GM21360 (cell line): Measurements from ENCODE around the gene OXSR1.
"Not testable (repeated sequence)": the region's sequence is repeated elsewhere in the genome, so short reads cannot be mapped to it uniquely, and the experiment has no call there.

ENCODE experiments used
- ATAC-seq: cut with Tn5 transposase; IDR thresholded peaks from one replicate; pipeline ENCODE4 v1.9.1; 2021; ENCODE audit warnings: mild to moderate bottlenecking, moderate library complexity; ENCODE audit not compliant: unreplicated experiment

Gene OXSR1

DNA sequence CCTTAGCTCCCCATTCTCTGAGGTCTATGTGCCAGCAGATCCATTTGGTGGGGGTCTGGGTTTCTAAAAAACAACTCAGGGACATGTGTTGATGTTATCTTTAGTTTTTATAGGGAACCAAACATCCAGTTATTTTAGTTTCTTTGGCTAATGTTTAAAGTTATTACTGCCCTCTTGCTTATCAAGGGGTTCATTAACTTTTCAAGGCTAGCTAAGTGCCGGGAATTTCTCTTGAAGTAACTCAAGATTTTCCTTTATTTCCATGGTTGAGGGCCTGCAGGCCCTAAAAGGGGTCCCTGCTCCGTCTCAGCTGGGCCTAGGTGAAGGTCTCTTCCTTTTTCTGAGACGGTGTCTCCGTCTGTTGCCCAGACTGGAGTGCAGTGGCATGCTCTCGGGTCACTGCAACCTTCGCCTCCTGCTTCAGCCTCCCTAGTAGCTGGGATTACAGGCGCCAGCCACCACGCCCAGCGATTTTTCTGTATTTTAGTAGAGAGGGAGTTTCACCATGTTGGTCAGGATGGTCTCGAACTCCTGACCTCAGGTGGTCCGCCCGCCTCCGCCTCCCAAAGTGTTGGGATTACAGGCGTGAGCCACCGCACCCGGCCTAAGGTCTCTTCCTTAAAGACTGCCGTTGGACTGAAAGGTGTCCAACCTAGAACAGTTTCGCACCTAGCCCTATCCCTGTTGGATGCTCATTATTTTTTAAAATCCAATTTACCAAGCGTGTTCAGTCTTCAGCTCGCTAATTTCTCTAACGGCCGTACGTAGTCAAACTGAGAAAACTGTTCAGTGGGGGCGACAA is 1.3 kb upstream of the OXSR1 start:
- no peak for ATAC-seq

DNA sequence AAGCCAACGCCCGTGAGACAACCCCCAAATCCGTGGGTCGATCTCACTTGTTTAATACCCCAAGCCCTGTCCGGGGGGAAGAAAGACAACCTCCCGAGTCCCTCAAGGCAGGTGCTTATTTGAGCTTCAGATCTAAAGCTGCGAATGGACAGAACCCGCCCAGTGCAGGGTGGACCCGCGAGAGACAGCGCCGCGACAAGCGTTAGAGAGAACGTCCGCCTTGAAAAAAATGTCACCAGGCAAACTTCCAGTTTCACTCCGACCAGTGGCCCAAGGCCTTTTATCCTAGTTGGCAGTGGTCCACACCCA is 740 bp upstream of the OXSR1 start:
- peak; percentile 16 for ATAC-seq

DNA sequence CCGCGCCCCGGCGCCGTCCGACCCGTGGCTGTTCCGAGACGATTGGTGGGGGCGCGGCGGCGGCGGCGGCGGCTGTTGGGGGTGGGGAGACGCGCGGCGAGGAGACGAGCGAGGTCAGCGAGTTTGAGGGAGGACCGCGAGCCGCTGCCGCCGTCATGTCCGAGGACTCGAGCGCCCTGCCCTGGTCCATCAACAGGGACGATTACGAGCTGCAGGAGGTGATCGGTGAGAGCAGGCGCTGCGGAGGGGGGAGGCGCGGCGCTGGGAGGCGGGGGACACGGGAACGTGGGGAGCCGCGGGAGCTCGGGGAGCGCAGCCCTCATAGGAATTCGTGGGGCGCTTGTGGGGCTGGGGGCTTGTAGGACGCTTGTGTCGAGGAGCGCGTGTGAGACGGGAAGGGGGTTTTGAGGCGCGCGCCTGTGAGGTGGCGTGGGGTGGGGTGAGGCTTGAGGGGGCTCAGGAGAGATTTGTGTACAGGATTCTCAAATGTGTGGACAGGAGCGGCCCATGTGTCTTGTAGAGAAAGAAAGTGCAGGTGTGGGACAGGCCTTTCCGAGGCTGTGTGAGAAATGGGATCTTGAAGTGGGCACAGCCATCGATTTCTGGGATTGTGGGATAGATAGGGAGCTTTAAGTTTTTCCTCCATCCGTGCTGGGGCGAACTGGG is 518 bp downstream of the OXSR1 start:
- ATAC-seq = no peak

DNA sequence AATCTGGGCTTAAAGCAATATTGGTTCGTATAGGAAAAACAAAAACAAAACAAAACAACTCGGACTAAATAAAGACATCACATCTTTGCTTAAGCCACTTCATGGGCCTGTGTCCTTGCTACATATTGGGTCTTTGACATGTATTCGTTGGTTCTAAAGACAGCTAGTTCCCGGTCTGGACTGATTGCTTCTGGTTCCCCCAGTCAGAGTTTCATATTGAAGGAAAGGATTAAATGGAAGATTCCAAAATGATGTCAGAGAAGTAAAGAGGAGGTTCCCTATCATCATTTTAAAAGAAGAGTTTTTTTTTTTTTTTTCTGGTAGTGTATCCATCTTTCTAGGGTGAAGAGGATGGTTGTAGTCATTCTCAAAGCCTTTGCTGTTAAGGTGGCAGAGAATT is 2.3 kb downstream of the OXSR1 start:
- no peak for ATAC-seq

DNA sequence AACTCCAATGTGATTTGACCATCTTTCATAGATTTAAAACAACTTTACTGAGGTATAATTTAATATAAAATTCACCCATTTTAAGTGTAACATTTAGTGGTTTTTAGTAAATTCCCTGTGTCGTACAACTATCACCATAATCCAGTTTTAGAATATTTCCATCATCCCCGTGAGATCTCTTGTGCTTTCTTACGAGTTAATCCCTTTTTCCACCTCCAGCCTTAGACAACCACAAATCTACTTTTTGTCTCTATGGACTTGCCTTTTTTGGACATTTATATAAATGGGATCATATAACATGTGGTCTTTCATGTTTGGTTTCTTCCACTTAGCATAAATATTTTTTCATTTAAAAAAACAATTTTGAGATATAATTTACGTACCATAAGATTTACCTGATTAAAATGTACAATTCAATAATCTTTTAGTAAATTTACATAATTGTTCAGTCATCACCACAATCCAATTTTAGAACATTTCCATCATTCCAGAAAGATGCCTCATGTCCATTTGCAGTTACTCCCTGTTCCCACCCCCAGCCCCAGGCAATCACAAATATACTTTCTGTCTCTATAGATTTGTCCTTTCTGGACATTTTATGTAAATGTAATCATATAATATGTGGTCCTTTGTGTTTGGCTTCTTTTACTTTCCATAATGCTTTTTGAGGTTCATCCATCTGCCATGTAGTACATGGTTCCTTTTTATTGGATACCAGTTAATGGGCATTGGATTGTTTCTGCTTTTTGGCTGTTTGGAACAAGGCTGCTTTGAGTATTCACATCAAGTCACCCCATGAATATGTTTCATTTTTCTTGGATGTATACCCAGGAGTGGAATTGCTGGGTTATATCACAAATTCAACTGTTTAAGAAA is 3.1 kb downstream of the OXSR1 start:
- no peak for ATAC-seq

DNA sequence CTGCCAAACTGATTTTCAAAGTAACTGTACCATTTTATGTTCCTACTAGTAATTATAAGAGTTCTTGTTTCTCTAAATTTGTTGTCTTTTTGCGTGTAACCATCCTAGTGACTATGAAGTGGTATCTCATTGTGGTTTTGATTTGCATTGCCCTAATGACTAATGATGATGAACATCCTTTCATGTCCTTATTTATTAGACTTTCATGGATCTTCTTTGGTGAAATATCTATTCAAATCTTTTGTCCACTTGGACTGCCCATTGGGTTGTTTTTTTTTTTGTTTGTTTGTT is 3.6 kb downstream of the OXSR1 start:
- ATAC-seq = no peak

DNA sequence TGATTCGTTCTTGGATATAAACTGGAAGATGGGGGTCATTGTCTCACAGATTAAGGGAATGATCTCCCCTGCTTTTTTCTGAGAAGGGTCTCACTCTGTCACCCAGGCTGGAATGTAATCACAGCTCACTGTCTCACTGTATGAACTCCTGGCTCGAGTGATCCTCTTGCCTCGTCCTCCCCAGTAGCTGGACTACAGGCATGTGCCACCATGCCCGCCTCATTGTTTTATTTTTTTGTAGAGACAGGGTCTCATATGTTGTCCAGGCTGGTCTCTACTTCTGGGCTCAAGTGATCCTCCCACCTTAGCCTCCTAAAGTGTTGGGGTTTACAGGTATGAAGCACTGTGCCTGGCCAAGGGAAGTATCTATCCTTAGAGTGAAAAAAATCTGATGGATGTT is 5.4 kb downstream of the OXSR1 start:
- ATAC-seq = no peak

DNA sequence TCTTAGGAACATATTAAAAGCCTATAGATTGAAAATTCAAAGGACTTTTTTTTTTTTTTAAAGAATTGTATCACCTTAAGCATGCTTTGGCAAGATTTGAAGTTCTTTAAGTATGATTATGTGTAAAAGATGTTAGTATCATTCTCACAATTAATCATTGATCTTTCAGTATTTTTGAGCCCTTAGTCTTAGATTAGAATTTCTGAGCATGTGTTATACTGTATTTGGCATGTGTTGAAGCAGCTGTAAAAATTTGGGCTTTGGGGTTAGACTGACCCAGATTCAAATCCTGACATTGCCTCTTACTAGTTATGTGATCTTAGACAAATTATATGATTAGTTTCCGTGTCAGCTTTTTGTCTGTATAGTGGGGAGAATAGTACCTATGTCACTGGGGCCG is 6.3 kb downstream of the OXSR1 start:
- no peak for ATAC-seq

DNA sequence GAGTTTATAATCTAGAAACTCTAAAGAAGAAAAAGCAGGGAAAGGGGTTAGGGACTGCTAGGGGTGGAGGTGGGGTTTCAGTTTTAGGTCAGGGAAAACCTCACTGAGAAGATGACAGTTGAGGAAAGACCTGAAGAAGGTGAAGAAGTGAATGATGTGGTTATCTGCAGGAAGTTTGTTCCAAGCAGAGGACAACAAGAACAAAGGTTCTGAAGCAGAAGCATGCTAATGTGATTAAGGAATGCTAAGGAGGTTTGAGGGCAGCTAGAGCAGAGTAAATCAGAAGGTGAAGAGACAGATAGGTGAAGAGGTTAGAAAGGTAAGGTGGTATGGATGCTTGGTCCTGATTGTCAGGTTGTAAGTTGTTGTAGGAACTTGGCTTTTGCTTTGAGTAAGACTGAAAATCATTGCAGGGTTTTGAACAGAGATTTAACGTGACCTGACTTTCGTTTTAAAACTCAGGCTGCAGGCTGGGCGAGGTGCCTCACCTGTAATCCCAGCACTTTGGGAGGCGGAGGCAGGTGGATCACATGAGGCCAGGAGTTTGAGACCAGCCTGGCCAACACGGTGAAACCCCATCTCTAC is 8.6 kb downstream of the OXSR1 start:
- no peak for ATAC-seq

DNA sequence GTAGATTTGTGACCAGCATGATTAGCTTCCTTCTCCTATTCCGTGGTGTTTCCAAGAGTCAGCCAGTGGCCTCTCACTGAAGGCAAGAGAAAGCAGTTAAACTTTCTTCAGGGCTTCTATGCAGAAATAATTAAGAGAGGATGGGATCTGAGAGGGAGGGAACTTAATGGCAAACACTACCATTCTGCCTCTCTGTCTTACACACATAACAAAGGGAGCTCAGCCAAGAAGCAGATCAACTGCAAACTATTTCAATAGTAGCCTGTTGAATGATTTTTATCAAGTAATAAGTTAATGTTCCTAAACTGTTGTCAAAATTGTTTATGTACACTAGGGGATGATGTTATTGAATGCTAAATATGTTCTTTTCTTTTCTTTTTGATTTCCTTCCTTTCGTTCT is 11.8 kb downstream of the OXSR1 start:
- no peak for ATAC-seq

DNA sequence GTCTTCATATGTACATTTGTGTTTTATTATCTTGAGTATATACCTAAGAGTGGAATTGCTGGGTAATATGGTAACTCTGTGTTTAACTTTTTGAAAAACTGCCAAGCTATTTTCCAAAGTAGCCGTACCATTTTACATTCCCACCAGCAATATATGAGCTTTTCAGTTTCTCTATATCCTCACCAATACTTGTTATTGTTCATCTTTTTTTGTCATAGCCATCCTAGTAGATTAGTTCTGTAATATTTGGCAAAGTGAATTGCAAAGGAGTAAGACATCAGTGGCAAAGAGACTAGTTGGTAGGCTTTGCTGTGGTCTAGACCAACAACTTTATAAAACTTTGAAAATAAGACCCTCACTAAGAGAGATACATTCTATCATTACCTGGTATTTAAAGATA is 21.4 kb downstream of the OXSR1 start:
- no peak for ATAC-seq

DNA sequence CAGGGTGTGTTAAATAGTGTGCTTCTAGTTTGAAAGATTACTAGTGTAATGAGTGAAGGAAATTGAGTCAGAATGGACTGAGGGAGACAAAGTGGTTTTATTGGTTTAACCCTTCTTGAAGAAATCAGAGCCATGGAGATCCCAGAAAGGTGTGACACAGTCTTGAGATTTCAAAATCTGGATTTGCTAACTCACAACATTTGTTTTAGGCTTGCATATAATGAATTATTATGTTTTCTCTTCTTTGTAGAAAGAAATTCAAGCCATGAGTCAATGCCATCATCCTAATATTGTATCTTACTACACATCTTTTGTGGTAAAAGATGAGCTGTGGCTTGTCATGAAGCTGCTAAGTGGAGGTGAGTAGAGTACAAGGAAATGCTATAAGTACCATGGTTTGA is 25.1 kb downstream of the OXSR1 start:
- no peak for ATAC-seq

DNA sequence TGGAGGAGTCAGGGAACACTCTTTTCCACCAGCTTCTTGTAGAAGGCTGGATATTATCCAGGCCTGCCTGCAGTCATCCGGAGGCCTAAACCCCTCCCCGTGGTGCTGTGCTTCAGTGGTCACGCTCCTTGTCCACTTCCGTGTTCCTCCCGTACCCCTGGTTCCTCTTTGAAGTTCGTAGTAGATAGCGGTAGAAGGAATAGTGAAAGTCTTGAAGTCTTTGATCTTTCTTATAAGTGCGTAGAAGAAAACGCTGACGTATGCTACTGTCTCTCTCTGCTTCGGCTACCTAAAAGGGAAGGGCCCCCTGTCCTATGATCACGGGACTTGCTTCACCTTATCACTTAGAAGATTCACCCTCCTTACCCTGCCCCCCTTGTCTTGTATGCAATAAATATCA is 37.6 kb downstream of the OXSR1 start:
- not testable (repeated sequence) for ATAC-seq

DNA sequence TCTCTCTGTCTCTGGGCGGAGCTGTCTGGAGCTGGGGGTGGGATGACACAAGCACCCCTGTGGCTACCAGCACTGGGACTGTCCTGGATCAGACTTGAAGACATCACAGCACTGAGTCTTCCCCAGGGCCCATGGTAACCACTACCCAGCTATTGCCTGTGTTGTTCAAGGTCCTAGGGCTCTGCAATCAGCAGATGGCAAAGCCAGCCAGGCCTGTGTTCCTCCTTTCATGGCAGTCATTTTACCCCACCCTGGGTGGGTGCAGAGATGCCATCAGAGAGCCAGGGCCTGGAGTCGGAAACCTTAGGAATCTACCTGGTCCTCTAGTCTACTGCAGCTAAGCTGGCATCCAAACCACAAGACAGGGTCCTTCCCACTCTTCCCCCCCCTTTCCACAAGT is 38.4 kb downstream of the OXSR1 start:
- ATAC-seq = no peak

DNA sequence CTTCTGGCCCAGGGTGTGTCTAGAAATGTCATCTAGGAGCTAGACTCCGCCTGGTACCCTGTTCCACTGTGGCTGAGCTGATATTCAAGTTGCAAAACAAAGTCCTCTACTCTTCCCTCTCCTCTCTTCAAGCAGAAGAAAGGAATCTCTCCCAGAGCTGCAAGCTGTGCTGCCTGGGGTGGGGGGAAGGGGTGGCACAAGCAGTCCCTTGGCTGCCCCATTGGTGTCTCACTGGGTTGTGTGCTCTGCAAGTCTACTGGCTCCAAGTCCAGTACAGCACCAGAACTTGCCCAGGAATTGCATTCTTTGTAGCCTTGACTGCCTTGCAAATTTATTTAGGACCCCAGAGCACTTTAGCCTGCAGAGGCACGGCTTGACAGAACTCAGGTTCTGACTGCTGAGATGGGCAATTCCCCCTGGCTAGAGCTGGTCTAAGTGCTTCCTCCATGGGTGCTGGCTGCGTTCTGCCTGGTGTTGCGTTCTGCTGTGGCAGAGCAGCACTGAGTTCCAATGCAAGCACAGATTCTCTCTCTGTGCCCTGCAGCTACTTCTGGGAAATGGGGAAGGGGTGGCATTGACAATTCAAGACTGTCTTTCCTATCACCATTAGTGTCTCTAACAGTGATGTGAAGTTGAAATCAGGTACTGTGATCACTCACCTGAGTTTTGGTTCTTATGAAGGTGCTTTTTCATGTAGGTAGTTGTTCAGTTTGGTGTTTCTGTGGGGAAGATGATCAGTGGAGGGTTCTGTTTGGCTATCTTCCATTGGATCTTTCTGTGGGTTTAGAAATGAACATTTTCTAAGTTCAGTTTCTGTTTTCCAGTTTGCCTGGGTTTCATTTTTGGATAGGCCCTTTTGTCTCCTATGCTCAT is 39.5 kb downstream of the OXSR1 start:
- no peak for ATAC-seq

DNA sequence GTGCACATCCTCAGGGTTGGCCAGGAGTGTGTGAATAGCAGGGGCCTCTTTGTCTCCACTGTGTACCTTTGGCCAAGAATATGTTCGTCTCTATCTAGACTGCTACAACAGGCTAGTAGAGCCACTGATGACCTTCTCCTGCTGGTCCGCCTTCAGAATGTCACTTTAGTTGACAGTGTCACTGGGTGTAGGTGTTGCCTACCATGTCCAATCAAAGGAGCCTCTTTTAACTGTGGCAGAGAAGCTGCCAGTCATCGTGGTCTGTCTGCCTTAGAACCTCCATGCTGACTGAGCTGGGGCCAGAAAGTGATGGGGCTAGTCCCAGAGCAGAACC is 40.1 kb downstream of the OXSR1 start:
- no peak for ATAC-seq

DNA sequence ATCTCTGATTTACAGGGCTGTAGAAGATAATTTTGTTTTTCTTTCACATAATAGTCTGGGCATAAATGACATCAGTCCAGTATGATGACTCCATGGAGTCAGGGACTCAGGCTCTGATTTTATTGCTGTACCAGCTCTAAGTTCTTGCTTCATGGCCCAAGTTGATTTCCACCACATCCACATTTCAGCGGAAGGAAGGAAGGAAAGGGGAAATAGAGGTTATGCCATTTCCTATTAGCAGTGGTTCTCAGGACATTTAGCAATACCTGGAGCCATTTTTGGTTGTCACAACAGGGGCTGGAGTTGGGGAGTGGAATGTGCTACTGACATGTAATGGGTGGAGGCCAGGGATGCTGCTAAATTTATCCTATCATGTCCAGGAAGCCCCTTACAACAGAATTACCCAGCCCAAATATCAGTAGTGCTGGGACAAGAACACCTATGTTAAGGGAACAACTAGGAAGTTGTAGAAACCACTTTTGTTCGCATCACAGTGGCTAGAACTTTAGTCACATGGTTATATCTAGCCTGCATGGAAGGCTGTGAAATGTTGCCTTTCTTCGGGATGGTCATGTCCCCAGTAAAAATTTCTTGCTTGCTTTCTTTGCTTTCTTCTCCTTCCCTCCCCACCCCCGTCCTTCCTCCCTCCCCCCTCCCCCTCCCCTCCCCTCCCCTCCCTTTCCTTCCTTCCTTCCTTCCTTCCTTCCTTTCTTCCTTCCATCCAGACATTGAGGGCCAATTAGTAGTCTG is 42.1 kb downstream of the OXSR1 start:
- ATAC-seq = no peak

DNA sequence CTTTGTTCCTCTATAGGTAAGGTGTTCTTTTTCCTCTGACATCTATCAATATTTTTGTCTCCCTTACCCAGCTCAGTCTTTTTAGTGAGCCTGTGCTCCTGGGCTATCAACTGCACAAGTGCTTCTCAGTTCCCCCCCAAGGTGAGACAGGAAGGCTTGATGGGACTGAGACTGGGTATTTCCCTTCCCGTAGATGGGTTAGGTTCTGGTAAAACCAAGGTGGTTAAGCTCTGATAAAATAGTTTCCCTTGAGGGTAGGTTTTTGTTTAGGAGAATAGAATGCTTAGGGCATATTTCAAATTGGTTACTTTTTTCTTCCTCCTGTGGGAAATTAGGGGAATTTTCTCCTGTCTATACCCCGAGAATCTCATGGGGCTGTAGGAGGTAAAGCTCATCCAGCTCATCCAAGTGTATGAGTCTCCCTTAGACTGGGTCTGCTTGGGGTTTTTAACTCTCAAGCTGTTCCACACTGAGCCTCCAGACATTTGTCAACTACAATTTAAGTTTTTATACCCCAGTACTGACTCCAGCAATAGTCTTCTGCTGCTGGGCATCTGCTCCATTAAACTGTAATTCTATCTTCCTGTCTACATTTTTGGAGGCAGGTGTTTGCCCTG is 44.9 kb downstream of the OXSR1 start:
- peak; percentile 84 for ATAC-seq

DNA sequence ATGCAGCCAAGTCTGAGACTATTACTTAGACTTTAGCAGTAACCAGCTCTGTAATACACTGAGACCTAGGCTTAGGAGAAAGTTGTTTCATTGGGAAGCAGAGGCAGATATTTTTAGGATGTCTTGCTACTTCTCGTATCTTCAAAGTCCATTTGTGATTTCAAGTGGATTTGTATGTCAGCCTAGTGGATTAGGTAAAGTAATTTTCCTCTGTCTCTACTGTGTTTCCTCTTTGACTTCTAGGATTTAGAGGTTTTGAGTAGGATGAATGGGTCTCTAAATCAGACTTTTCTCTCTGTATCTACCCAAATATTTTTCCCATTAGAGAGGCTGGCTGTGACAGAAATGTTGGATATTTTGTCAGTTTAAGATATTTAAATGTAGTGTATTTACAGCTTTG is 46.8 kb downstream of the OXSR1 start:
- ATAC-seq = no peak

DNA sequence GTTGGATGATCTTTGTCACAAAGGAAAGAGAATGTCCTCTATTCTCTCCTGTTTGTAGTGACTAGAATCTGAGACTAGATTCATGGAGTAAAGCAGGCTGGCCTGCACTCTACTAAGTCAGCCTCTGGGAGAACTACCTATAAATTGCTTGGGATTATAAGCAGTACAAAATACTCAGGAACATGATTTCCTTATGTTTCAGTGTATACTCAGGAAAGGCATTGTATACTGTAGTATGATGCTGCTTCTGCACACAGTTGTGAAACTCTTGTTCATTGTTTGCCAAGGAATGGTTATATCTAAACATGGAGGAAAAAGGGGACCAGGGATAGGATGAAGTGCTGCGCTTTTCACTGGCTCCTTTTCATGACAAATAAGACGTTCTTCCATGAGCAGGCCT is 49.2 kb downstream of the OXSR1 start:
- no peak for ATAC-seq
